ENCODE results near the gene VPS39.

VPS39 gene

DNA sequence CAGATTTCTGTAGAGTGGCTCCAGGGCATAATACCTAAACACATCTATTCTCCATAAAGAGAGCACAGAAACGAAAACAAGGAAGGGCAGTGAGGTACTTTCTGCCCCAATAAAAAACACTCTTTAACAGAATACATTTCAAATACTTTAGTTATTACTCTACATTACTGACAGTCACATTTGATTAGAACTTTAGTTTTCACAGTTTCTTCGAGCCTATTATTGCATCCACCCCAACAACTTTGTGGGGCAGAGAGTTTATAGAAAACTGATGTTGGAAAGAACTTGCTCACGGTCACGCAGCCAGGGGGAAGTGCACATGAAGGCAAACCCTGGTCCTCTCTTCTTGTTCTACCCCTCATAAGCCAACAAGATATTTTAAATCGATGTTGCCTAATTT lies 9.0 kb downstream of the VPS39 start:
- DNase-seq = no peak

DNA sequence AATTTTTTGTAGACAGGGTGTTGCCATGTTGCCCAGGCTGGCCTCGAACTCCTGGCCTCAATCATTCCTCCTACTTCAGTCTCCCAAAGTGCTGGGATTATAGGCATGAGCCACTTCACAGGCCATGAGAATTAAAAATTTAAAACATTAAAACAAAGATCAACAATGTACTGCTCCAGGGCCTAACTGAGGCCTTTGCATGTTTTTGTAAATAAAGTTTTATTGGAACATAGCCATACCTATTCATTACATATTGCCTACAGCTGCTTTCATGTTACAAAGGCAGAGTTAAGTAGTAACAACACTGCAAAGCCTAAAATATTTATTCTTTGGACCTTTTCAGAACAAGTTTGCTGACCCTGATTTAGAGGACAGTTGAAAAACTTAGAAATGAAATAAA lies 9.6 kb downstream of the VPS39 start:
- DNase-seq = no peak

DNA sequence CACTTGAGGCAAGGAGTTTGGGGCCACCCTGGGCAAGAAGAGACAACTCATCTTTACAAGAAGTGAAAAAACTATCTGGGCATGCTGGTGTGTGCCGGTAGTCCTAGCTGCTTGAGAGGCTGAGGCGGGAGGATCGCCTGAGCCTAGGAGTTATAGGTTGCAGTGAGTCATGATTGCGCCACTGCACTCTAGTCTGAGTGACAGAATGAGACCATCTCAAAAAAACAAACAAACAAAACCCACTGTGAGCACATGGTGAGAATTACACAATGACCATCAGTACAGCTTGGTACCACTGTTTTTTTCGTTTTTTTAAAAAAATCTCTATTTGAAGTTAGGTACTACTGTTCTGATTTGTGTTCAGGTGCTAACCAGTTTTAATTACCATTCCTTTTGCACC lies 13.6 kb downstream of the VPS39 start:
- peak in 1 of 2 donors; percentile 22 for DNase-seq

DNA sequence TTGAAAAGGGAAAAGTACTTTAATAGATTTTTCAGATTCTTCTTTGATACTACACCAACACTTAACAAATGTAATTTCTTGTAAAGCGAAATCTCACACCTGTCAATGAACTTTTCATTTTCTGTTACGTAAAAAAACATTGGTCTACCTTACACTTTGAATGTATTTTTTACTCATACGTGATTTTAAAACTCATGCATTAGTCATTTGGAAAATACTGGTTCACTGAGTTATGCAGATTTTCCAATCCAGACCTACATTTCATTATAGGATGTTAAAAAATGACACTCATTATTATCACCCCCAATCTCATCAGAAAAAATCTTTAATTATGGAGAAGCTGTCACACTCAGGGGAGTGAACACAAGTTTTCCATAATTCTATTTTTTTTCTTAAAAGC lies 14.7 kb downstream of the VPS39 start:
- no peak for DNase-seq

DNA sequence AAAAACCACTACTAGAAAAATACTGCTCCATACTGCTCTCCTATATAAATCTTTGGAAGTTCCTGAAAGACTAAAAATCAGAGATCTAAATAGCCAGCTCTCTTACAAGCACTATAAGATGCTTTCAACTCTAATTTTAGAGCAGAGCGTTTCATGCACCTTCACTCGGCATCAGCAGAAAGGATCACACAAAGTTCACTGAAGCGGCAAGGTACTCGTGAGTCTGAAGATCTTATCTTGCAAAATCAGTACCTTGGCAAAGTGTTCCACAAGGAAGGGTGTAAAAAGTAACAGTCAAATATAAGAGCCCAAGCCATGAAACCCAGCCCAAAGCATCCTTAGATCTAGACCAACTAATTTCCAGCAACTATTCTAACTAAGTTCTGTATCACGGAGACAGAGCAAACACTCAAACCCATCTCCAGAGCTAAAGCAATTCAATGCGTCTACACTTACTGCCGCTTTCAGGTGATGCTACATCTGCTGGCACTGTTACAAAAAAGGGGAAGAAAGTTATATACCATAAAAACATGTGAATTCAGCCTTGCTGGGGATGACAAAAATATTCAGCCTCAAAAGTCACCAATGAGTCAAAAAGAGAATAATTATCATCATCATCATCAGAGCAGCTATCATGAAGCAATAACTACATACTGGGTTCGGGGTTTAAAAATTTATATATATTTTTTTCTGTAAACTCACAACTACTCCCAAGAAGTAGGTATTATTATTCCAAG lies 16.3 kb downstream of the VPS39 start:
- no peak for DNase-seq

DNA sequence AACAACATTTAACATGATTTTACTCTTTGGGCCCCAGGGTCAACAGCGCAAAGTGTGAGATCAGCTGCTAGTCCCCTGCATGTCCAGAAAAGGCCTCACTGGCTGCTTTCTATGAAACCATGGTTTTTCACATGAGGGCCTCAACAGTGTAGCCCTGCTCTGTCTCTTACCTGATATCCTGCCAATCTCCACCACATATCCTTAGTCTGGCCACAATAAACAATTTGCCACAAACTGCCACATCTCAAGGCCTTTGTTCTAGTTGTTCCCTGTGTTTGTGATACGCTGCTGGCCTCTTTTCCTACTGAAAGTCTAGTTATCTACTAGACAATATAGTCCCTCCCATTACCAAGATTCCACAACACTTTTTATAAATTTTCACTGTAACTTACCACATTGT lies 17.7 kb downstream of the VPS39 start:
- DNase-seq = no peak

DNA sequence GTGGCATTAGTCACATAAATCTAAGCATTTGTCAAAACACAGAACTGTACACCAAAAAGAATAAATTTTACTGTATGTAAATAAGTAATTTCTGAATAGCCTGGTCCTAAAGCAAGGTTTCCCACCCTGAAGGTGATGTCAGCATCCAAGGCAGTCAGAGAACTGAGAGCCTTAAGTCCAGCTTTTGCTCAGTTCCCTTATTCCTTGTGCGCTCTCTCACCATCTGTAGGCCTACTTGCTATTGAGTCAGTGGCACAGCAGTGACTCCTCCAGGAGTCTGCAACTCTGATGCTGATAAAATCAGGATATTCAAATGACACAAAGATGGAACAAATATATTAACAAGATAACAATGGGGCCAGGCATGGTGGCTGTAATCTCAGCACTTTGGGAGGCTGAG lies 22.3 kb downstream of the VPS39 start:
- no peak for DNase-seq

DNA sequence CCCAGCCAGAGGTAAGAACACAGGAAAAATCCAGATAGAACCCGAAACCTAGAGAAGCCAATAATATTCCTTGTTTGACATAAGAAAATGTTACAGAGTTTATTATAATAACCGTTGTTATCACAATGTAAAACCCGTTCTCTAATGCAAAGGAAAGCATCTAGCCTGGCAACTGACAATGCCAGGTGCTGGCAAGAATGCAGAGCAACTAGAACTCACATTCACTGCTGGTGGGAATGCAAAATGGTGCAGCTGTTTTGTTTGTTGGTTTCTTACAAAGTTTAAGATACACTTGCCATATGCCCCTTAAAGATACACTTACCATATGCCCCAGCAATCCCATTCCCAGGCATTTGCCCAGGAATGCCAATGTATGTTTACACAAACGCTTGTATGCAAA lies 23.4 kb downstream of the VPS39 start:
- no peak for DNase-seq

DNA sequence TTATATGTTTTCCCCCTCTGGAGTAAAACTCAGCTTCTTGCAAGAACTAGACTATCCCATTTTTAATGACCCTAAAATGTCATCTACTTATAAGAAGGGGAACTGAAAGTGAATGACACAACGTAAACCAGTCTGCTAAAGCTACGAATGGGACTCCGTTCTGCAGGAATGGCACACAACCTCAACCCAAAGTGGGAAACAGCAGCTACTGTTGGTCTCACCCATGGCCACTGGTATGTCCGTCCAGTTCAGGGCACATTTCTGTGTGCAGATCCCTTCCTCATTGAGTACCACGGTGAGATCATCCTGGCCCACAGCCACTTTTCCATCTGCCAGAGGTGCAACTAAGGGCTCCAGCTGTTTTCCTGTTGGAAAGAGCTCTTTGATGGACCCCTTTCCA lies 23.8 kb downstream of the VPS39 start:
- no peak for DNase-seq

DNA sequence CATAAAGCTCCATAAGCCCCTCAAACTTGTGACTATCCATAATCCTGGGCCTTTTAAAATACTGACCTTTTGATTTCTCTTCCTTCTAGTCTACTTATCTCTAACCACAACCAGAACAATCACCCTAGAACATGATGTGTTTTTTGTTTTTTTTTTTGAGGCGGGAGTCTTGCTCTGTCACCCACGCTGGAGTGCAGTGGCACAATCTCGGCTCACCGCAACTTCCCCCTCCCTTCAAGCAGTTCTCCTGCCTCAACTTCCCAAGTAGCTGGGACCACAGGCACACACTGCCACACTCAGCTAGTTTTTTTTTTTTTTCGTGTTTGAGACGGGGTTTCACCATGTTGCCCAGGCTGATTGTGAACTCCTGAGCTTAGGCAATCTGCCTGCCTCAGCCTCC lies 25.1 kb downstream of the VPS39 start:
- DNase-seq = no peak

DNA sequence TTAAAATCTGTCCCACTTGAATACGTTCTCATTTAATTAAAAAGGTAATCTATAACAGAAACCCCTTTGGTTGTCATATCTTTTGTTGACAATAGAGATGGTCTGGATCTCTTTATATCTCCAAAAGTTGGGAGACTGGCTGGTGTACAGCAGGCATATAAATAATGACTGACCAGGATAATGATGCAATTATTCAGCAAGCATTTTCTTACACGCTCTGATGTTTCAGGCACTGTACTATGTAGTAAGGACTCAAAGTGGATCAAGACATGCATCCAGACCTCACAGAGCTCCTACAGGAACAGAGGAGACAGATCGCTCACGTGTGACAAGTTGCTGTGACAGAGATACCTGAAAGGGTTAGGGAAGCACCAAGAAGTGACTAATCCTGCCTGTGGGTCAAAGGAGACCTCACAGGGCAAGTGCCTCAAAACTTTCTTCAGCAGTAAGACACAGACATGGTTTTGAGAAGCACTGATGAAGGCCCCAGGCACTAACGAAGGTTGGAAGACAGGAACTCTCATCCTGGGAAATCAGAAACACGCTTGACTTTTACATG lies 25.7 kb downstream of the VPS39 start:
- DNase-seq = no peak

DNA sequence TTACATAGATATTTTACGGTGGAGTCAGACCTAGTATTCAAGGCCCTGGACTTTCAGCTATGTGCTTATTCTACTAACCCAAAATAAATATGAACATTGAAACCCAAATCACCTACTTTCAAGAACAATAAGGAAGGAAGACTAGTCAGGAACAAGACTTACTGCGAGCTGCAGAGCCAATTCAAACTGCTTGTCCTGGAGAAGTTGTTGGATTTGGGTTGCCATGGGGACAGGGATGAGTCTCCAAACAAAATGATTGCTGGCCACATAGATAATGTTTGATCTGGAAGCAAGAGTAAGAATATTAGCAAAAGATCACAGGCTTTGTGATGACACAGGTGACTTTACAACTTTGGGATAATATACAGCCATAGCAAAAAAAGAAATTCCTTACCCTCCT lies 30.0 kb downstream of the VPS39 start:
- DNase-seq = no peak

DNA sequence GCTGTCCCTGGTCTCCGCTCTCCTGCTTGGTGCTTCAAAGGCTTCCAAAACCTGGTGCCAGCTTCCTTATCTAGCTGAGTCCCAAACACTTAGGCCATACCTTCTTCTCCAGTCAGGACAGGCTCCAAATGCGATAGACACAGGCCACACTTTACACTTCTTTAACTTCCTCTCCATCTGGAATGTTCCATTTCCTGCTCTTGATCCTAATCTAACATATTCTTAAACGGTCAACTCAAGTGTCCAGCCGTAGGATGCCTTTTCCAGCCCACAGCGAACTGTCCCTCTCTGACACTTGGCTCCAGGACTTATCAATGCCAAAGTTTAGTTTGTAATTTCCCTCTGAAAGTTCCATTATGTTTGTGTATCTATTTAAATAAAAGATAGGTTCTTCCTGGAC lies 32.4 kb downstream of the VPS39 start:
- DNase-seq = no peak

DNA sequence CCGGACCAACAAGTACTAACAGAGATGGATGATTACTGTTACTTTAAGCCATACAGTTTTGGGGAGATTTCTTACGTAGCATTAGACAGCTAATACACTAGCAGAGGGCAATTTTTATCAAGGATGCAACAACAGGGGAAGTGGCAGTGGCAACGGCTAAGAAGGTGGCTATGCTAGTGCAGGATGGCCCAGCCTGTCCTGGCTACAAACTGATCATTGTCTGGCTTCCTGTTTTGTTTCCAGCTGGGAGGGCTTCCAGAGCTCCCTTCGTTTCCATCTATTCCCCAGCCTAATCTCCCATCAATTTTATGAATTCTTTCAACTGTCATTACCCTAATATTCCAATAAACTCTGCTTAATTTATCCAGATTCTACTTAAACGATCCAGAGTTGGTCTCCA lies 35.6 kb downstream of the VPS39 start:
- no peak for DNase-seq

DNA sequence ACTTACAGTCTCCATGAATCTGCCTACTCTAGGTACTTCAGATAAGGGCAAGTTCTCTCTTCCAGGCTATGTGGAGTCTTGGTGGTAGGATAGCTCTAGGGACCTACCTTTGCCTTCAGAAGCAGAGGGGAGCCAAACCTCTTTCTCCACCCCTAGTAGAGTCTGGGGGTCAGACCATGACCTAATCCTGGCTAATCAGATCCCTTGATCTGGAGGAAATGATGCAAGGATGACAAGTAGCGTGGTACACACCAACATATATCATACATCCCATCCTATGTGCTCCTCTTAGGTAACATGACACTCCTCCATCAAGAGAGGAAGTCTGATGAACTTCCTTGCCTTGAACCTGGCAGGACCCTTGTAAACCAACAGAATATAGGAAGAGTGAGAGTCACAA lies 36.3 kb downstream of the VPS39 start:
- no peak for DNase-seq

DNA sequence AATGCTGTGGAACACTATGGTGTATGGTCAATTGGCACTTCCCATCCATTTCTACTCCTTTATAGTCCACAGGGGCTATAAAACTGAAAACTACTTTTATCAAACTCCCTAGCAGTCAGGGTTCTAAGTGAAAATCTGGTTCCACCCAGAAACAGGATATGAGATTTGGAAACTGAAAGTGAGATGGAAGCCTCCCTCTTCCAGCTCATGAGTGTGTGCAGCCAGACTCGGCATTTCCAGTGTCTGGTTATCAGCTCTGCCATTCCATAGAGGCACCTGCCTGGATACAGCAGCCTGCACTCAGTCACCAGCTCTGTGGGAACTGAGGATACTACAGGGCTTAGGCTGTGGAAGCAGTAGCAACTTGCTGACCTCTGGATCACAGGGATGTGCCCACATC lies 37.0 kb downstream of the VPS39 start:
- DNase-seq = no peak

DNA sequence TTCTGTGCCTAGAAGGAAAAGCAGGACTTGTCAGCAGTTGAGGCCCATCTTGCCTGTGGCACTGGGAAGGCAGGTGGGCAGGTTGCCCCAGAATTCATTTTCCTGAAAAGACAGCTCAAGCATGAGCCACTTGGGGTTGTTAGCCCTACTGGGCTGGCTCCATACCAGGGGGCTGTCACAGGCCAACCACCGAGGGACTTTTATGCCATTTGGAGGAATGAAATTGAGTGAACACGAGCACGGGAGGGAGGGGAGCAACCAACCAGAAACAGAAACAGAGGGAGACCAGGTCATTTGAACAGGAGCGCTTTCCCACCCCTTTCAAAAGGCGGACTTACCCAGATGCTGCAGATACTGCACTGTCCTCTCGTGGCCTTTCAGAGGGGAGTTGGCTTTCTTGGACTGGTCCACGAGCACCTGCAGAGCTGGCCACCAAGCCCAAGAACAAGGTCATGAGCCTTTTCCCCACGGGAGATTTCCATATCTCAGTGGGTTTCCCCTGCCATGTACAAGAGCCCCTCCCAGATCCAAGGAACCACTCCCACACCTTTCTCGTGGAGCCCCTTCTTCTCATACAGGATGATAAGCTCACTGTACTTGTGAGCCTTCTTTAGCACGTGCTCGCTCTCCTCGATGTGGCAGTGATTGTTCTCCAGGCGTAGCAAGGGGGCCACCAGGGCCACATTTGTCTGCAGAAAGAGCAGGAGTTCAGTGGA lies 41.7 kb downstream of the VPS39 start:
- no peak for DNase-seq

DNA sequence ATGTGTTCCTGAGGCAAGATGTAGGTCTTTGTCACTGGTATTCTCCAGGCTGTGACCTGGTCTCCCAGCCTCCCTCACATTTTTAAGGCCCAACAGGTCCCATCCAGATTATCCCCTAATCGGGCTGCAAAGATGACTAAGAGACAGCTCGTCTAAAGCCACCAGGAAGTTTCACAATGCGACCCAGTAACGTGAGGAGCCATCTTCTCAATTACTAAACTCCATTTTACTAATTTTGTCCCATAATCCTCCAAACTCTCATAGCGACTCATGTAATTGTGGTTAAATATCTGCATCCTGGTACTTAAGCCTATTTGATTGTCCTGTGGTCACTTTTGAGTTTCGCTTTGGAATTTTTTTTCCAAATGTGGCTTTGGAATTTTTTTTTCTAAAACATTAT lies 43.0 kb downstream of the VPS39 start:
- DNase-seq = no peak

DNA sequence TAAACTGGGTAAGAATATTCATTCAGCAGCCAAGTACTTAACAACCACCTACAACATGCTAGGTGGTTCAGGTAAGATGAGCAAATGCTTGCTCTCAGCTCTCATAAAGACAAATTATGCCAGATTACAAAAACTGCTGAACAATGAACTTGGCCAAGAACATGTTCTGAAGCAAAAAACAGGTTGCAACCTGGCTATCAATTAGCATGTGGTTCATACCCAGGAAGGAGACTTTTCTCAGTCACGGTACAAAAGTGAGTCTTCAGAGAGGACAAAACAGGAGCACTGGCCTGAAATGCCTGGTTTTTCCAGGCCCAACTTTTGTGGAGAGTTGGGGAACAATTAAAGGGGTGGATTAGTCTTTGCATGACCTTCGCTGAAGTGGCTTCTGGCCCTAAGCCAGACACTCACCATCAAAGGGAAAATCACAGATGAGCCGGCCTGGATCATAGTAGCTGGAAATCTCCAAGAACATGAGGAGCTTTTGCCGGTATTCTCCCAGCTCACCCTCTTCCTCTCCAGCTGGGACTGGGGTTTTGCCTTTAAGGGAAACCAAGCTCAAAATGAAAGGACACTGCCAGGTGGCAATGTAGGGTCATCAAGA lies 44.1 kb downstream of the VPS39 start:
- DNase-seq = no peak

DNA sequence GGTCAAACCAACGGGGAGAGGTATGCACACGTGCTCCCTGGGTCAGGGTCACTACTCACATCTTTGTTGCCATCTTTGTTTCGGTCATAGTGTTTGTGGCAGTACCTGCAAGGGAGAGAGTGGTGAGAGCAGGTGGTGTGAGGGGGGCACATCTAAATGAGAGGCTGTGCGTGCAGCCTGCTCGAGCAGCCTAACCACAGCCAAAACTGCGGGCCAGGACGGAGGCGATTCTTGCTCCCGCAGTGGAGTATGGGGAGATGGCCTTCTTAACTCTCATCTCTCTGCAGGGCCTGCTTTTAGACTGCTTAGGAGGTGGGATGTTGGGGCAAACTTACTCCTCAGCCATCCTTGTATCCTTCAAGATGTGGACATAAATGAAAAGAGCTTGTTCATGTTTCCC lies 44.8 kb downstream of the VPS39 start:
- no peak for DNase-seq

DNA sequence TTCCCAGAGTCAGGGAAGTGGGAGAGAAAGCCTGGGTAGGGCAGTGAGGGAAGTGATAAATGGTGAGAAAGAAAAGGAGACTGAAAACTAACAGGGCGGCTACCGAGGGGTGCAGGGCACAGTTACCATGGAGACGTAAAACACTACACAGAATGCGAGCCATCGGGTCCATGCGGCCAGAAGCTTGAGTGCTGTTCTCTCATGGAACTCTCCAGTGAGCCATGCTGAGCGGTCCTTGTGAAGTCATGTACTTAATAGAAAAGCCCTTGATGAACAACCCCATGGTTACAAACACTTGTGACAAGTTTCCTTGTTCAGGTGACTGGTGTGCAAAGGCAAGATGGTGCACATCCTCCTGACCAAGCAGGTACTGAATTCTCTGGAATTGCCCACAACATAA lies 48.0 kb downstream of the VPS39 start:
- no peak for DNase-seq

DNA sequence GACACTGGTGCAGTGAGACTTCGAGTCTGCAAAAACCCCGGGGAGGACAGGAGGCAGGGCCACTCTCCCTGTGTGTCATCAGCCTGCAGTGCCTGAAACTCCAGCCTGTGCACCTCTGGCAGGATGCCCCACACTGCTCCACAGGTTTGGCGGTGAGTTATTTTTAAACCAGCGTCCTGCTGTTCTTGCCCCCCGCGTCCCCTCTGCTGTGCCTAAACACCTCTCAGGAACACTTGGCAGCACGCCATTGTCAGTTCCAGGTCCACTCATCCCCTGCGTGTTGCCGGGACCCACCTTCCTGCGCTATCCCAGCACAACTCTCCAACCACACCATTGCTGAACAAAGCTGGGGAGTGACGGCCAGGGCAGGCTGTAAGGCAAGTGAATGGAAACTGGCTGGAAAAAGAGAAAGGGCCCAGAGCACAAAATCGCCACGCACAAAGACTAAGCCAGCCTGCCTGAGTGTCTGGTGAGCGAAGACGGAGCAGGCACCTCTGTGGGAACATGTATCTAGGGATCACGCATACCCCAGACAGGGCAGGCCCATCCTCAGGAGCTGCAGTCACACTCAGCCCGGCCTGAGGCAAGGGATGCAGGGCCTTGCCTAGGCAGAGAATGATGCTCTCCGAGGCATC lies 48.6 kb downstream of the VPS39 start:
- DNase-seq = no peak

DNA sequence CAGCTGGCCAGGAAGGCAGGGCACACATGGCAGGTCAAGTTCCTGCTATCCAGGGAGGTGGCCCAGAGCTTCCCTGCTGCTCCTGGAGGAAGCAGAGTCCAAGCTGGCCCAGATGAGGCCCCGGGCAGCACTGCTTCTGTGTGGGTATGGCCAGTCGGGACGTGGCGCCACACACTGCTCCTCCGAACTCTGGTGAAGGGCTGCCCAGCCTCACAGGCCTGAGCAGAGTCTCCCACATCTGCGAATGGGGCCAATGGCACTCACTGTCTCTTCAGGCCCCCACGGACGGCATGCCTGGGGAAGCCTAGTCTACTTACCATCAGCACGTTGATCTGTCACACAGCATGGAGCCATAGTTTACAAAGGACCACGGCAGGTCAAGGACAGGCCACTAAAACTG lies 49.2 kb downstream of the VPS39 start:
- no peak for DNase-seq

Measured in stimulated activated CD4-positive, alpha-beta T cell treated with anti-CD3 and anti-CD28 coated beads, Interleukin-2, amount 100 ng/mL, for 24 hours (primary cell).